Lower leg skin (tissue), 4 donors: ENCODE results near the gene ZNF223. TPM values are rescaled to one million over a fixed set of nuclear protein-coding genes. Genes with fewer than 3 reads are reported as not detected.

Experiments
- DNase-seq, 2 donors: peaks; one replicate each; pipeline ENCODE4 v3.0.0-alpha.2; 2019; ENCODE audit warnings: low spot score in 2 of 2
- H3K4me3 ChIP-seq: fragments of 200-600 bp; sonication (generic); 2 replicates; pipeline ENCODE4 v1.5.1; 2017; ENCODE audit warnings: mild to moderate bottlenecking, low read depth; ENCODE audit not compliant: poor library complexity, severe bottlenecking
- POLR2A ChIP-seq, 2 donors: fragments of 450-650 bp; IDR thresholded peaks; one replicate each; pipeline ENCODE4 v1.6.1; 2016 to 2017; ENCODE audit warnings: antibody characterized with exemption in 2 of 2, mild to moderate bottlenecking in 1 of 2, moderate library complexity in 1 of 2
- WGBS, 2 donors: methylation state at CpG; one replicate each; pipeline ENCODE4 v1.1.5; 2018; 5-methylcytosine and 5-hydroxymethylcytosine counted together
- intact Hi-C: fragments of 100-400 bp; cut with DNase I; formaldehyde crosslinking; loops from one replicate; pipeline ENCODE4 v1.15.0; 2023; ENCODE audit warnings: low total_unique reads
- total RNA-seq, 4 donors: library from RNA; depleted of rRNA; stranded (reverse); fragments of >200 nt; gene quantifications; one replicate each; pipeline ENCODE4 v1.1.0, GENCODE V29; 2016
- TF ChIP-seq, protein P1 (sequence below), 3 donors: fragments of 450-650 bp; IDR thresholded peaks; one replicate each; pipeline ENCODE4 v1.5.1; 2016; ENCODE audit warnings: antibody characterized with exemption in 3 of 3, mild to moderate bottlenecking in 3 of 3, moderate library complexity in 2 of 3

ZNF223 gene
- total RNA-seq, 4 donors from 2014 or later, result 4.8 to 9.7 (median 6.7) TPM

DNA sequence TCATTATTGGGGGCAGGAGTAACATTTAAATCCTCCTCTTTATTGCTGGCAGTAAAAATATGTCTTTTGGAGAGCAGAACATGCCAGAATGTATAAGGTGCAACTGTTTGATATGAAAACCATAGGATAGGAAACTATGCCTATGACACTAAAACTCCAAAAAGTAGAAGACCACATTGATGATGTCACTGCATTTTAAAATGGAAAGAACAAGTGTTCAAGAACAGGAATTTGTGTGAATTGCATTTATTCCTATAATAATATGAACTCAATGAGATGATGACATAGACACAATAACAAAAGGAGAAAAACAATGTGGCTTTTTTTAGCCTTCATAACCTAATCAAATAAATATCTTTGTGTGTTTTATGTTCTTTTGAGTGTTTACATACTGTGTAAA is 57.6 kb downstream of the ZNF223 start:
- TF ChIP-seq POLR2A (IDR thresholded peaks at IDR 0.05), result no peak
- TF ChIP-seq, protein P1, sequence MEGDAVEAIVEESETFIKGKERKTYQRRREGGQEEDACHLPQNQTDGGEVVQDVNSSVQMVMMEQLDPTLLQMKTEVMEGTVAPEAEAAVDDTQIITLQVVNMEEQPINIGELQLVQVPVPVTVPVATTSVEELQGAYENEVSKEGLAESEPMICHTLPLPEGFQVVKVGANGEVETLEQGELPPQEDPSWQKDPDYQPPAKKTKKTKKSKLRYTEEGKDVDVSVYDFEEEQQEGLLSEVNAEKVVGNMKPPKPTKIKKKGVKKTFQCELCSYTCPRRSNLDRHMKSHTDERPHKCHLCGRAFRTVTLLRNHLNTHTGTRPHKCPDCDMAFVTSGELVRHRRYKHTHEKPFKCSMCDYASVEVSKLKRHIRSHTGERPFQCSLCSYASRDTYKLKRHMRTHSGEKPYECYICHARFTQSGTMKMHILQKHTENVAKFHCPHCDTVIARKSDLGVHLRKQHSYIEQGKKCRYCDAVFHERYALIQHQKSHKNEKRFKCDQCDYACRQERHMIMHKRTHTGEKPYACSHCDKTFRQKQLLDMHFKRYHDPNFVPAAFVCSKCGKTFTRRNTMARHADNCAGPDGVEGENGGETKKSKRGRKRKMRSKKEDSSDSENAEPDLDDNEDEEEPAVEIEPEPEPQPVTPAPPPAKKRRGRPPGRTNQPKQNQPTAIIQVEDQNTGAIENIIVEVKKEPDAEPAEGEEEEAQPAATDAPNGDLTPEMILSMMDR (IDR thresholded peaks at IDR 0.05), result no peak
- intact Hi-C loops, result no loop called here

DNA sequence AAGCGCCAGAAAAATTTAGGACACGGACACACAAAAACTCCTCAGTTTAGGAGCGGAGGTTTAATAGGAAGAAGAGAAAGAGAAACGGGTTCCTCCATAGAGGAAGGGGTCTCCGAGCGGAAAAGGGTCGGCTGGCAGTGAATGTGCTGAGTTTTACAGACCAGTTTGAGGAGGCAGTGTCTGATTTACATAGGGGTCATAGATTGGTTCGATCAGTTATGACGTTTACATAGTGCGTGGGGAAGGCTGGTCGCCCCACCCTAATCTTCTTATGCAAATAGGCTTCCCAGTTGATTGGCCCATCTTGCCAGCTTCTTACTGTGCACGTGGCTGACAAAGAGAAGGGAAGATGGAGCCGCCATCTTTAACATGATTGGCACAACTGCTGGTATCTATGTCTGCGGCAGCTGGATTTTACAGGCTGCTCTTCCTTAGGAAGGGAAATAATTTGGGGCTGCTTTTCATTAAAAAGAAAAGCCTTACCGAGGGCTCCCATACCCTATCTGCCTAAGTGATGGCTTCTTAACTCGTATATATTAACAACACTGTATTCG is 60.2 kb downstream of the ZNF223 start:
- DNase-seq, result no peak
- intact Hi-C loops, result no loop called here
- WGBS, 2 donors, result 16 to 25% methylated on average over 17 of the region's 17 CpGs

More for the DNA sequence above, 57.6 kb downstream of the ZNF223 start:
- H3K4me3 ChIP-seq, result no peak overlapping the region
- DNase-seq, result no peak

DNA sequence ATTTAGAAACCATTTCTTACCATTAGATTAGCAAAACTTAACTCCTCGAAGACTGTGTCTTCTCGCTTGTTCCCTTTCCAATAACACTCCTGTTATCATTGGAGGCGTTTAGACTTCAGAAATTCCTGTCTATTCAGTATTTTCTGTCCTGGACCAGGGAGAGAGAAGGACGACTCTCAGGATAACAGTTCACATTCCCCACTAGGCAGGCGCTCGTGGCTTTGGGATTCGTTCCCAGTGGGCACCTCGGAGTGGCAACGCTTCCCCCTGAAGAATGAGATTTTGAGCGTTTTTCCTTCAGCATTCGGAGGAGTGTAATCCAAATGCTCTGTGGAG is 60.9 kb downstream of the ZNF223 start:
- no peak for TF ChIP-seq POLR2A (IDR thresholded peaks at IDR 0.05)
- TF ChIP-seq, protein P1 (IDR thresholded peaks at IDR 0.05), result no peak
- 0 to 1% methylated on average over 11 of the region's 11 CpGs for WGBS, 2 donors

More for the DNA sequence above, 60.2 kb downstream of the ZNF223 start:
- TF ChIP-seq POLR2A (IDR thresholded peaks at IDR 0.05), result no peak
- H3K4me3 ChIP-seq, result no peak overlapping the region

DNA sequence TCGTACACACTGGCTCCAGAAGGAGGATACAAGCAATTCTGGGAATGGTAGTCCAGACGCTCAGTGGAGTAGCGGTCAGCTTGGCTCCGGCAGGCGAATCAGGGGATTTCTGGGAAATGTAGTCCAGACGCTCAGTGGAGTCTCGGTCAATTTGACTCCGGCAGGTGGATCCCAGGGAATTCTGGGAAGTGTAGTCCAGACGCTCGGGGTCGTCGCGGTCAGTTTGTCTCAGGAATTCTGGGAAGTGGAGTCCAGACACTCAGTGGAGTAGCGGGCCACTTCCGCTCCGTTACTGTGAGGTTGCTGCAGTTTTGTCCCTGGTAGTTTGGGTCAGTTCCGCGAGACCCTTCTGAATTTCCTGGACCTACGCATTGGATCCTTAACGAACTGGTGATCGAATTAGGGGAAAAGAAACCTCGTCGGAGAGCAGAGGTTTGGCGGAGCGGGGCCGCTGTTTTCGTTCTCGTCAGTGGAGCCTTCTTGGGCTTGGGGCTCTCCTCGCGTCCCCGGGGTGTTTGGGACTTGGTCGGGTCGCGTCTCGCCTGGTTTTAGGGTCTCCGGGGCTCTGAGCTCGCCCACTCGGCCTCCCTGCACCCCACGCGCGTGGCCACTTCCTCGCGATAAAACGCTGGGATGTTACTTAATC is 61.4 kb downstream of the ZNF223 start, which contains the start of gene ZNF225:
ZNF225 (plus strand) TSS at position 262 of the 646 bp plus-strand sequence. CDS start 2,429 bp downstream, outside the sequence.
- H3K4me3 ChIP-seq, result peak within 1 kb of the TSS; percentile 68
- DNase-seq, result peak; percentile 98 to 99
- WGBS, 2 donors, result 0 to 1% methylated on average over 35 to 43 of the region's 44 CpGs
- intact Hi-C loops, result no loop called here
- TF ChIP-seq, protein P1 (IDR thresholded peaks at IDR 0.05), result no peak
- TF ChIP-seq POLR2A (IDR thresholded peaks at IDR 0.05), result no peak

More for the DNA sequence above, 60.9 kb downstream of the ZNF223 start:
- intact Hi-C loops, result no loop called here
- peak overlapping the region; percentile 50 for H3K4me3 ChIP-seq
- DNase-seq, result no peak

DNA sequence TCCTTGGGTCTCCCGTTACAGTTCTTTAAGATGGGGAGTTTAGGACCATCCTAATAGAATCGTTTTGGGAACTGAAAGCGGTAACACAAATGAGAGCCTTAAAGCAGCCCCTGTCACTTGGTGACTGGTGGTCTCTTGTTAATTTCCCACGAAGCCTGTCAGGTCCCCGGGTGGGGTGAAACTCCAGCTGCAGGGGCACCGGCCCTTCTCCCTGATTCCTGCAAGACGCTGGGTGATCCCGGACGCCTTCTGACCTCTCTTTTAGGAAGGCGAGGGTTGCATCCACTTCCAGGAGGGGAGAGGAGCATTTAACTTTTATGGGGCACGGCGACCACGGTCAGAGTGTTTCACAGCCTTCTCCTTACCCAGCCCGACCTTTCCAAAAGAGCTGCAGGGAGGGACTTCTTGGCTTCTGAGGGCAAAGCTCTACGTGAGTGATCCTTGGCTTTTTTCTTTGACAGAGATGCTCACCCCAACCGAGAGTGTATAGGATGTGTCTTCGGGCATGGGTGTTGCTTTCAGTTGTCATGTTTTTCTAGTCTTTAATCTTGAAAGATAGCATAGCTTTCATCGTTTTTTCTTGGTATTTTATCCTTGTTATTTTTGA is 62.1 kb downstream of the ZNF223 start:
- WGBS, 2 donors, result 2% methylated on average over 18 of the region's 18 CpGs
- TF ChIP-seq, protein P1 (IDR thresholded peaks at IDR 0.05), result no peak
- TF ChIP-seq POLR2A (IDR thresholded peaks at IDR 0.05), result no peak
- intact Hi-C loops, result no loop called here
- DNase-seq, result peak; percentile 21 to 86
- H3K4me3 ChIP-seq, result peak overlapping the region; percentile 68

Other genes starting within 250 kb of the ZNF223 start
- 100 to 1,000 TPM in 2 of 4 donors, 10 to 100 TPM in 2; 93.8 to 231 (median 117) TPM for gene LYPD5, start 249.6 kb upstream of the ZNF223 start, total RNA-seq
- 1 to 10 TPM; 4.3 to 9.6 (median 6.3) TPM for gene ZNF283, start 224.7 kb upstream of the ZNF223 start, total RNA-seq
- 1 to 10 TPM in 3 of 4 donors, under 1 TPM in 1; 0.71 to 4.5 (median 2.5) TPM for gene ZNF404, start 168.1 kb upstream of the ZNF223 start, total RNA-seq
- gene ZNF45, start 116.8 kb upstream of the ZNF223 start, total RNA-seq, result 10 to 100 TPM in 3 of 4 donors, 1 to 10 TPM in 1; 7.8 to 13.1 (median 11.2) TPM
- 1 to 10 TPM; 2.5 to 4.3 (median 3.6) TPM for gene ZNF221, start 100.8 kb upstream of the ZNF223 start, total RNA-seq
- gene ZNF155, start 67.8 kb upstream of the ZNF223 start, total RNA-seq, result 10 to 100 TPM in 1 of 4 donors, 1 to 10 TPM in 3; 5.9 to 10.3 (median 8.6) TPM
- gene ZNF230, start 49.1 kb upstream of the ZNF223 start, total RNA-seq, result 10 to 100 TPM in 1 of 4 donors, 1 to 10 TPM in 3; 3.1 to 10.6 (median 3.7) TPM
- gene ZNF222, start 26.7 kb upstream of the ZNF223 start, total RNA-seq, result 1 to 10 TPM; 1.1 to 6.1 (median 2.6) TPM
- gene ZNF284, start 20.1 kb downstream of the ZNF223 start, total RNA-seq, result 1 to 10 TPM; 2.6 to 3.4 (median 3.0) TPM
- gene ZNF224, start 42.3 kb downstream of the ZNF223 start, total RNA-seq, result 10 to 100 TPM; 12.5 to 27.1 (median 20.3) TPM
- 1 to 10 TPM; 1.5 to 3.3 (median 2.4) TPM for gene ZNF225, start 61.4 kb downstream of the ZNF223 start, total RNA-seq
- gene ZNF234, start 89.5 kb downstream of the ZNF223 start, total RNA-seq, result 1 to 10 TPM; 5.8 to 8.3 (median 7.1) TPM
- 10 to 100 TPM; 13.4 to 30.4 (median 19.8) TPM for gene ZNF226, start 113.1 kb downstream of the ZNF223 start, total RNA-seq
- gene ZNF227, start 160.5 kb downstream of the ZNF223 start, total RNA-seq, result 10 to 100 TPM; 10.1 to 15.5 (median 13.4) TPM
- 1 to 10 TPM in 1 of 4 donors, under 1 TPM in 1, not detected in 2; 0.06 to 1.4 TPM for gene ZNF233, start 207.8 kb downstream of the ZNF223 start, total RNA-seq